Gastrocnemius medialis (tissue), 4 donors: ENCODE data around the gene ICAM5.

Source experiments
- CTCF ChIP-seq, 5 experiments: fragments of 450-650 bp in 3 of 5; fragments of 200-600 bp in 2 of 5; sonication (generic) in 2 of 5; IDR thresholded peaks in 4 of 5; conservative IDR thresholded peaks in 1 of 5; 1 replicate in 4 of 5; 2 replicates in 1 of 5; pipeline ENCODE4 v1.5.1; 2016 to 2019; ENCODE audit warnings: antibody characterized with exemption in 5 of 5, mild to moderate bottlenecking in 3 of 5, moderate library complexity in 3 of 5
- POLR2A ChIP-seq, 2 donors: fragments of 450-650 bp; IDR thresholded peaks; one replicate each; pipeline ENCODE4 v1.6.1; 2017; ENCODE audit warnings: antibody characterized with exemption in 2 of 2, mild to moderate bottlenecking in 2 of 2, moderate library complexity in 2 of 2

- no peak for TF ChIP-seq POLR2A (IDR thresholded peaks at IDR 0.05)
- TF ChIP-seq CTCF (IDR thresholded peaks at IDR 0.05 in 4 of 5, conservative IDR thresholded peaks at IDR 0.05 in 1 of 5) = no peak
Measured at GRCh38 chr19:10246511-10246910, 43.2 kb upstream of the ICAM5 start.
